ENCODE results near the gene KRT80. TPM values are rescaled to one million over a fixed set of nuclear protein-coding genes. Genes with fewer than 3 reads are reported as not detected.

The KRT80 gene
- total and polyA plus RNA-seq, 3 experiments from 2014 or later = not detected

DNA sequence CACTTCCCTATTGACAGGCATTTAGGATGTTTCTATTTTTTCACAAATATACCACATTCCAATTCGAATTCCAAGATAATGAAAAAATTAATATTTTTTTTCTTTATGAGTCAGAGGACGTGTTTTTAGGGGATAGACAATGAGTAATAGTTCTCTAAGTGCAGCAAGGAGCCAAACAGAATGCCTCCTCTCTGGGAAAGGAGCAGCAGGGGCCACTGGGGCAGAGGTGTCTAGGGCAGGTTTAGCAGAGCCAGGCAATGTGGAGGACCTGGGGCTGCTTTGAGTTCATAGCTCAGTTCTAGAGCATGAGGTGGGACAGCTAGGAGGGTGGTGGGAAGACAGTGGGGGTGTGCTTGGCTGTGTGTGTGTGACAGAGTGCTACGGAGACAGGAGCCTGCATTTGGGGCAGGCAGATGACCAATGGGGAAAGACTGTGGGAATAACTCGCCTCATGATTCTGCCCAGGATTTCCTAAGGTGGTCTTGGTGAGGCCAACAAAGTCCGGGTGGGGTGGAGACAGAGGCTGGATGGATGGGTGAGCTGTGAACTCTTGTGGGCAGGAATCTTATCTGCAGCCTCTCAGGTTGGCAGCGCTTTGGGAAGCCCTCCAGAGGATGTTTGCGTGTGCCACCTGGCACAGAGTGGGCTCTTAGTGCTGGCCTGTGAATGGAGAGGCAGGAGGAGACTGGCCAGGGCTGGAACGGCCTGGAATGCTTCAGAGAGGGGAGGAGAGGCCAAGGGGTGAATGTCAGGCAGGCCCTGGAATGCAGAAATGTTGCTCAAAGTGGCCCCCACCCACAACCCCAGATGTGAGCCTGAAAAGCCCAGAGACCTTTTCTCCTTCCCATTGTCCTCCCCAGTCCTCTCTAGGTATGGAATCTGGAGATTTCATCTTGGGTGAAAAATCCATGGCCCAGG, 38.8 kb upstream of the KRT80 start:
- Histone ChIP-seq H3K36me3 (ENCODE audit: insufficient read depth, low read length) (no peaks in the 10 kb centered on the region), H3K27ac (ENCODE audit: low read depth, low read length) (no peak overlapping the region), H3K4me1 (ENCODE audit: insufficient read depth, low read length) (no peaks in the 10 kb centered on the region), H3K4me3 (ENCODE audit: low read length) (no peak overlapping the region), H3K9me3 (ENCODE audit: low read length) (no peaks in the 10 kb centered on the region), H3K27me3 (ENCODE audit: insufficient read depth, low read length, poor library complexity, severe bottlenecking) (no peaks in the 10 kb centered on the region)
- Mint-ChIP-seq H3K27me3 (peaks cover 43 to 61% of the 10 kb centered on the region in 2 donors), H3K4me3 (no peak overlapping the region), H3K4me1 (peaks cover 0 to 2% (median 0%) of the 10 kb centered on the region in 3 donors), H3K27ac (peak overlapping the region in 1 of 8 donors; percentile 39), H3K9me3 (peaks cover 0 to 2% (median 0%) of the 10 kb centered on the region in 5 donors), H3K36me3 (no peaks in the 10 kb centered on the region)
- CTCF ChIA-PET = no interaction called here
- DNase-seq = no peak
- POLR2A ChIA-PET = no interaction called here

DNA sequence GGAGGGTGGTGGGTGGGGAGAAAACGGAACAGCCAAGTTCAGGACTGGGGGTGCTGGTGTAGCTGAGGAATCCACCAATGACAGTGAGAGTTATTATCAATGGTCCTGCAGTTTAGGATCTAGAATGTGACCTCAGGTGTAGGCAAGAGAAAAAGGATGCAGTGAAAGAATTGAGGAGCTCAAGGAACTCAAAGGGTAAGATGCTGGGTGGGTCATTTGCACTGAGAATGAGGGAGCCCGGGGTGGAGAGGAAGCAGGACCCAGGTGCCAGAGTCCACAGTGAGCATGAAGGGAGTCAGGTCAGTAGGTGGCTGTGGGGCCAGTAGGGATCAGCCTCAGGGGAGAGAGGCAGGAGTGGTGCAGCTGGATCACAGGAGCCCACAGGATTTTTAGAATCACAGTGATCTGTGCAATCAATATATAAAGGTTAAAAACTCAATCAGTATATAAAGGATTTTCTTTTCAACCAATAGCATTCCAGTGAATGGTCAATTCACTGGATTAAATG, 38.1 kb upstream of the KRT80 start:
- Mint-ChIP-seq H3K36me3 (no peaks in the 10 kb centered on the region), H3K27me3 (peaks cover 39 to 57% of the 10 kb centered on the region in 2 donors), H3K9me3 (peaks cover 0 to 2% (median 0%) of the 10 kb centered on the region in 5 donors), H3K4me1 (peaks cover 0 to 2% (median 0%) of the 10 kb centered on the region in 3 donors), H3K27ac (no peak overlapping the region), H3K4me3 (no peak overlapping the region)
- POLR2A ChIA-PET = no interaction called here
- Histone ChIP-seq H3K36me3 (ENCODE audit: insufficient read depth, low read length) (no peaks in the 10 kb centered on the region), H3K27me3 (ENCODE audit: insufficient read depth, low read length, poor library complexity, severe bottlenecking) (no peaks in the 10 kb centered on the region), H3K4me1 (ENCODE audit: insufficient read depth, low read length) (no peaks in the 10 kb centered on the region), H3K9me3 (ENCODE audit: low read length) (no peaks in the 10 kb centered on the region), H3K4me3 (ENCODE audit: low read length) (no peak overlapping the region), H3K27ac (ENCODE audit: low read depth, low read length) (no peak overlapping the region)
- CTCF ChIA-PET = no interaction called here
- DNase-seq = no peak

DNA sequence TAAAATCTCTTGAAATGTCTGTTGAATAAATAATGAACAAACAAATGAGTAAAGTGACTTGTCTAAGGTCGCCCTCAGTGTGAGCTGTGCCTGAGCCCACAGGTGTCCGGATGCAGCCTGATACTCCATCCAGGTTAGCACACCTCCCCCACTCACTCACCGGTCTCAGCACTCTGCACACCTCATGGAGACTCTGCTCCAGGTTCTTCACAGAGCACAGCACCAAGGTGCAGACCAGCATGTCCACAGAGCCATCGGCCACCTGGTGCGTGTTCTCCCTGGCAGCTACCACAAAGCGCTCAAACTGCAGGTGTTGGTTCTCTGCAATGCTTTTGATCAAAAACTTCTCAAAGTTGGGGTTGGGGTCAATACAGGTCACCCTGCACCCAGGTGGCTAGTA, 37.1 kb upstream of the KRT80 start:
- H3K27me3 Mint-ChIP-seq = peaks cover 33 to 56% of the 10 kb centered on the region in 2 donors
- no peak overlapping the region for H3K27ac Mint-ChIP-seq
- no peak overlapping the region for H3K27ac ChIP-seq (ENCODE audit: low read depth, low read length)
- DNase-seq = no peak
- ChIA-PET POLR2A (no interaction called here), CTCF (no interaction called here)
- H3K4me3 Mint-ChIP-seq = no peak overlapping the region
- H3K9me3 ChIP-seq (ENCODE audit: low read length) = no peaks in the 10 kb centered on the region
- no peaks in the 10 kb centered on the region for H3K4me1 ChIP-seq (ENCODE audit: insufficient read depth, low read length)
- H3K9me3 Mint-ChIP-seq = peaks cover 0 to 2% (median 0%) of the 10 kb centered on the region in 5 donors
- no peak overlapping the region for H3K4me3 ChIP-seq (ENCODE audit: low read length)
- H3K27me3 ChIP-seq (ENCODE audit: insufficient read depth, low read length, poor library complexity, severe bottlenecking) = no peaks in the 10 kb centered on the region
- peaks cover 0 to 2% (median 0%) of the 10 kb centered on the region in 3 donors for H3K4me1 Mint-ChIP-seq
- no peaks in the 10 kb centered on the region for H3K36me3 ChIP-seq (ENCODE audit: insufficient read depth, low read length)
- H3K36me3 Mint-ChIP-seq = no peaks in the 10 kb centered on the region

DNA sequence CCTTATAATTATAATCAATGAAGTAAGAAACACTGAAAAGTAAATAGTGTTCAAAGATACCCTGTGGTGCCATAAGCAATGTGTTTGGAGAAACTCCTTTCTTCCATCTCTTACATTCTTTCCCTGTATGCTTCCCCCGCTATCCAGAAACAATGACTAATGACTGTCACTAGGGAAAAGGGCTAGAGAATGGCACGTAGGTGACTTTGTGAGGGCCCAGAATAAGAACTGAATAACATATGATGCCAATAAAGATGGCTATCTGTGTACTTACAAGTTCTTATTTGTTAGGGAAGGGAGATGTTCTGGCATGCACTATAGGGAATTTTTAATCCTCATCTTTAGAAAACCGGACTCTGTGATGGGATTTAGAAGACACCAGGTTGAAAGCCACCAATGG, 36.6 kb upstream of the KRT80 start:
- Histone ChIP-seq H3K36me3 (ENCODE audit: insufficient read depth, low read length) (no peaks in the 10 kb centered on the region), H3K27me3 (ENCODE audit: insufficient read depth, low read length, poor library complexity, severe bottlenecking) (no peaks in the 10 kb centered on the region), H3K4me1 (ENCODE audit: insufficient read depth, low read length) (no peaks in the 10 kb centered on the region), H3K4me3 (ENCODE audit: low read length) (no peak overlapping the region), H3K9me3 (ENCODE audit: low read length) (no peaks in the 10 kb centered on the region), H3K27ac (ENCODE audit: low read depth, low read length) (no peak overlapping the region)
- Mint-ChIP-seq H3K4me1 (peaks cover 0 to 2% (median 0%) of the 10 kb centered on the region in 3 donors), H3K9me3 (peaks cover 0 to 2% (median 0%) of the 10 kb centered on the region in 5 donors), H3K36me3 (no peaks in the 10 kb centered on the region), H3K4me3 (no peak overlapping the region), H3K27me3 (peaks cover 30 to 53% of the 10 kb centered on the region in 2 donors), H3K27ac (no peak overlapping the region)
- DNase-seq = no peak
- POLR2A ChIA-PET = no interaction called here
- CTCF ChIA-PET = no interaction called here

DNA sequence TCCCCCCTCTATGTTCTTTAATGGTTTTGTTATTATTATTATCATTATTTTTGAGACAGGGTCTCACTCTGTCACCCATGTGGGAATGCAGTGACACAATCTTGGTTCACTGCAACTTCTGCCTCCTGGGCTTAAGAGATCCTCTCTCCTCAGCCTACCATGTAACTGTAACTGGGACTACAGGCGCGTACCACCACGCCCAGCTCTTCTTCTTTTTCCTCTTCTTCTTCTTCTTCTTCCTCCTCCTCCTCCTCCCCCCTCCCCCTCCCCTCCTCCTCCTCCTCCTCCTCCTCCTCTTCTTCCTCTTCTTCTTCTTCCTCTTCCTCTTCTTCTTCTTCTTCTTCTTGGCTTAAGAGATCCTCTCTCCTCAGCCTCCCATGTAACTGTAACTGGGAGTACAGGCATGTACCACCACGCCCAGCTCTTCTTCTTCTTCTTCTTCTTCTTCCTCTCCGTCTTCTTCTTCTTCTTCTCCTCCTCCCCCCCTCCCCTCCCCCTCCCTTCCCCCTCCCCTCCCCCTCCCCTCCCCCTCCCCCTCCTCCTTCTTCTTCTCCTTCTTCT, 35.9 kb upstream of the KRT80 start:
- no peak overlapping the region for H3K27ac Mint-ChIP-seq
- H3K27me3 Mint-ChIP-seq = peaks cover 29 to 52% of the 10 kb centered on the region in 2 donors
- Histone ChIP-seq H3K4me1 (ENCODE audit: insufficient read depth, low read length) (no peaks in the 10 kb centered on the region), H3K27ac (ENCODE audit: low read depth, low read length) (no peak overlapping the region), H3K9me3 (ENCODE audit: low read length) (no peaks in the 10 kb centered on the region), H3K27me3 (ENCODE audit: insufficient read depth, low read length, poor library complexity, severe bottlenecking) (no peaks in the 10 kb centered on the region), H3K36me3 (ENCODE audit: insufficient read depth, low read length) (no peaks in the 10 kb centered on the region), H3K4me3 (ENCODE audit: low read length) (no peak overlapping the region)
- DNase-seq = no peak
- ChIA-PET CTCF (no interaction called here), POLR2A (no interaction called here)
- H3K4me1 Mint-ChIP-seq = peaks cover 0 to 2% (median 0%) of the 10 kb centered on the region in 3 donors
- H3K36me3 Mint-ChIP-seq = no peaks in the 10 kb centered on the region
- H3K9me3 Mint-ChIP-seq = peaks cover 0 to 2% (median 0%) of the 10 kb centered on the region in 5 donors
- no peak overlapping the region for H3K4me3 Mint-ChIP-seq

DNA sequence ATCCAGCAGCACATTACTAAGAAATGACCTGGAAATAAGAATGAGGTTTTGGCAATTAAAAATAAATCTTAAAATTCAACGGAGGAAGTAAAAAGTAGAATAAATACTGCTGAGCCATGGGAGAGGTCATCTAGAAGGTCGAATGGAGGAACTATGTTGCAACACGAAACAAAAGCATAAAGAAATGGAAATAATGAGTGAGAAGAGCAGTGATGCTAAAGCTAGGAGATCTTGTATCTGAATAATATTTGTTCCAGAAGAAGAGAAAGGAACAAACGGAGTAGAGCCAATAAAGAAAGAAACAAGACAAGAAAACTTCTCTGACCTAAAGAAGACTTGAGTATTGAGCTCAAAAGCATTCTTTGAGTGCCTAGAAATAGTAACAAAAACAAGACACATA, 34.6 kb upstream of the KRT80 start:
- H3K9me3 Mint-ChIP-seq = no peaks in the 10 kb centered on the region
- POLR2A ChIA-PET = no interaction called here
- no peak overlapping the region for H3K4me3 Mint-ChIP-seq
- H3K27me3 ChIP-seq (ENCODE audit: insufficient read depth, low read length, poor library complexity, severe bottlenecking) = peaks cover 7% of the 10 kb centered on the region
- CTCF ChIA-PET = no interaction called here
- H3K4me1 ChIP-seq (ENCODE audit: insufficient read depth, low read length) = no peaks in the 10 kb centered on the region
- peak overlapping the region in 1 of 8 donors; percentile 4 for H3K27ac Mint-ChIP-seq
- no peaks in the 10 kb centered on the region for H3K4me1 Mint-ChIP-seq
- no peak for DNase-seq
- H3K4me3 ChIP-seq (ENCODE audit: low read length) = no peak overlapping the region
- no peak overlapping the region for H3K27ac ChIP-seq (ENCODE audit: low read depth, low read length)
- peaks cover 24 to 49% of the 10 kb centered on the region in 2 donors for H3K27me3 Mint-ChIP-seq
- no peaks in the 10 kb centered on the region for H3K36me3 ChIP-seq (ENCODE audit: insufficient read depth, low read length)
- H3K36me3 Mint-ChIP-seq = no peaks in the 10 kb centered on the region
- H3K9me3 ChIP-seq (ENCODE audit: low read length) = no peaks in the 10 kb centered on the region

DNA sequence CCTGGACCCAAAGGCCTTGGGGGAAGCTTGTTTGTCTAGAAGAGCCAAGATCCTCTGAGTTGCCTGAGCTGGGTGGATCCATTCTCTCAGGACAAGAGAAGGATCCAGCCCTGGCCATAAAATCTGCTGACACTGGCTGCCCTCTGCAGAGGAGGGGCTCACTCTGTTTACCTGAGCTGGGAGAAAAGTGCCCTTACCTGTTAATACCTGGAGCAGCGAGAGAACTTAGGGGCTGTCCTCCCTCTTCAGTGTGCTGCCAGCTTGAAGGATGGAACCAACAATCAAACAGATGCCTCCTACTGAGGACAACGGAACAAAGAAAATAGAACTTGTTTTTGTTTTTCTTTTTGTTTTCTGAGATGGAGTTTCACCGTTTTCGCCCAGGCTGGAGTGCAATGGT, 33.9 kb upstream of the KRT80 start:
- no peaks in the 10 kb centered on the region for H3K9me3 ChIP-seq (ENCODE audit: low read length)
- Mint-ChIP-seq H3K4me1 (no peaks in the 10 kb centered on the region), H3K27ac (no peak overlapping the region), H3K4me3 (no peak overlapping the region), H3K36me3 (no peaks in the 10 kb centered on the region), H3K27me3 (peaks cover 23 to 49% of the 10 kb centered on the region in 2 donors), H3K9me3 (no peaks in the 10 kb centered on the region)
- H3K27me3 ChIP-seq (ENCODE audit: insufficient read depth, low read length, poor library complexity, severe bottlenecking) = peaks cover 13% of the 10 kb centered on the region
- no peak overlapping the region for H3K27ac ChIP-seq (ENCODE audit: low read depth, low read length)
- ChIA-PET POLR2A (no interaction called here), CTCF (interaction anchor here (0.7 to 2.0 kb wide), 3 partner anchors 13 to 52 kb away, joined by 3 to 5 read pairs (median 4); no protein-coding TSS in a partner anchor)
- no peak overlapping the region for H3K4me3 ChIP-seq (ENCODE audit: low read length)
- H3K36me3 ChIP-seq (ENCODE audit: insufficient read depth, low read length) = no peaks in the 10 kb centered on the region
- H3K4me1 ChIP-seq (ENCODE audit: insufficient read depth, low read length) = no peaks in the 10 kb centered on the region
- DNase-seq = no peak

DNA sequence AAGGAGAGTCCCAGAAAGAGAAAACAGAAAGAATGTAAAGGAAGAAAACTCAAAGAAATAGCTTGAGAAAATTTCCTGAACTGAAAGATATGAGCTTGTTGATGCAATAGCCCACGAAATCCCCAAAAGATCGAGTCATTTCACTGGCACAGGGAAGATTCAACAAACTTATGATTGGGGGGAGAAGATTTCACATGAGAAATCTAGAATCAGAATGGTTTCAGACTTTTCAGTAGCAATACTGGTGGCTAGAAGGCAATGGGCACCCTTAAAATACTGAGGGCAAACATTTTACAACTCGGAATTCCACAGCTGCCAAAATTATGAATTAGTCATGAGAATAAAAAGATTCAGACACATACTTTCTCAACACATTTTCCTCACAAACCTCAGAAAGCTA, 32.3 kb upstream of the KRT80 start:
- CTCF ChIA-PET = interaction anchor here (2.0 kb wide), 1 partner anchor 11 kb away, joined by 5 read pairs; no protein-coding TSS in a partner anchor
- no peaks in the 10 kb centered on the region for H3K4me1 ChIP-seq (ENCODE audit: insufficient read depth, low read length)
- Mint-ChIP-seq H3K36me3 (no peaks in the 10 kb centered on the region), H3K9me3 (no peaks in the 10 kb centered on the region), H3K27me3 (peaks cover 13 to 48% of the 10 kb centered on the region in 2 donors), H3K27ac (no peak overlapping the region), H3K4me1 (no peaks in the 10 kb centered on the region), H3K4me3 (no peak overlapping the region)
- POLR2A ChIA-PET = no interaction called here
- H3K9me3 ChIP-seq (ENCODE audit: low read length) = no peaks in the 10 kb centered on the region
- H3K27me3 ChIP-seq (ENCODE audit: insufficient read depth, low read length, poor library complexity, severe bottlenecking) = peaks cover 13% of the 10 kb centered on the region
- no peak overlapping the region for H3K27ac ChIP-seq (ENCODE audit: low read depth, low read length)
- H3K4me3 ChIP-seq (ENCODE audit: low read length) = no peak overlapping the region
- DNase-seq = no peak
- H3K36me3 ChIP-seq (ENCODE audit: insufficient read depth, low read length) = no peaks in the 10 kb centered on the region
